NOMO-1 treated with DMSO at 0.1 percent for 48 hours (cell line): ENCODE measurements around the gene MMAB.

Experiments
- DNase-seq: peaks from one replicate; lab custom pipeline; 2025; ENCODE audit not compliant: unreplicated experiment; lab: John Stamatoyannopoulos, UW

The MMAB gene

DNA sequence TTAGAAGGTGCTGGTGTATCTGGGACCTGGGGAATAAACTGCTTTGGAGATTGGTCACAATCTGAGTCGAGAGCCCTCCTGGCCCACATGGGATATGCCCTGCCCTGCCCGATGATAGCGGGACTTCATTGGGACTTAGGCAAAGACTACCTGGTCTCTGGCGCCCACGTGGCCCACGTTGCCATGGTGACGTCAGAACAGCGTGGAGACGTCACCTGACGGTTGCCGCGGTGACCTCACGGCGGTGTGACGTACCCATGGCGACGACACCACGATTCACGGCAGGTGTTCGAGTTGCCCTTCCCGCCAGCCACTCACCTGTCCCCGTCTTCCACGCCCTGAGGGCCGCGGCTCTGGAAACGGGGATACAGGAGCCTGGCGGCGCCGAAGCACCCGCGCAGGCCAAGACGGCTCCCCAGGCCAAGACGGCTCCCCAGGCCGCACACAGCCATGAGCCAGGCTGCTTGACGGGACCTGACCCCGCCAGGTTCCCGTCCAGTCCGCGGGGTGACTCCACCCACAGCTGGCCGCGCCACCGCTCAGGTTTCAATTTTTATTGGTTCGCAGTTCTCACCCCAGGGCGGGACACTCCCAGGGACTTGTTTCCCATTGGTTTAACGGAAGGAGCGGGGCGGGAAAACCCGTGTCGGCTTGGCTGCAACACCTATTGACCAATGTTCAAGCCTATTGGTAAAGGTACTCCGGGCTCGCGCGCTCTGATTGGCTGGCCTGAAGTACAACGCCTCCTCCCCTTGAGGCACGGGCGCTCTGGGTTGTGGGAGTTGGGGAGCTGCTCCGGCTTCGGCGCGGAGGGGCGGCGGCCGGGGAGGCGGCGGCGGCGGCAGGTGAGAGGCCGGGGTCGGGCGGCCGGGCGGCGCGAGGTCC is at the start of gene MMAB, which contains the start of gene MVK:
Gene MMAB, minus strand, starts transcription at position 476 of the 885 bp plus-strand sequence. Its CDS starts 24 bp downstream, at position 452.
Gene MVK, plus strand, starts transcription at position 766 of the 885 bp plus-strand sequence. CDS start 1,029 bp downstream, outside the sequence.
- peak; percentile 99 for DNase-seq

DNA sequence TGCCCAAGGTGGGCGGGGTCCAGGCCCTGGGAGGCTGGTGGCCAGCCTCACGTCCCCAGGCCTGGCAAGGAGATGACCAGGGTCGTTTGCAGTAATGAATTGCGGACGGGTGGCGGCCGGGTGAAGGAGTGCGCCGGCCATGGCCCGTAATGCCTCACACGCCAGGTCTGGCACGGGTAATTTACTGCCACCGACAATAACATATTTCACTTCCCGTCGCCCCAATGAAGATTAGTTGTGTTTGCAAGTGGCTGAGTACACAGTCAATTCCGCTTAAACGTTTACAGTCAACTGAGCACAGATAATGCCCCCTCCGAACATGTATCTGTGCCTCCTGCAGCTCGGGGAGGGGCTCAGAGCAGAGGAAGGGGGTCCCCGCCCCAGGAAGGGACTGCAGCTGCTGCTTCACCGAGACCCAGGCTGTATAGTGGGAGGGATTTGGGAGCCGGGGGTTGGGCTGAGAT is 48.6 kb upstream of the MMAB start:
- peak; percentile 66 for DNase-seq

DNA sequence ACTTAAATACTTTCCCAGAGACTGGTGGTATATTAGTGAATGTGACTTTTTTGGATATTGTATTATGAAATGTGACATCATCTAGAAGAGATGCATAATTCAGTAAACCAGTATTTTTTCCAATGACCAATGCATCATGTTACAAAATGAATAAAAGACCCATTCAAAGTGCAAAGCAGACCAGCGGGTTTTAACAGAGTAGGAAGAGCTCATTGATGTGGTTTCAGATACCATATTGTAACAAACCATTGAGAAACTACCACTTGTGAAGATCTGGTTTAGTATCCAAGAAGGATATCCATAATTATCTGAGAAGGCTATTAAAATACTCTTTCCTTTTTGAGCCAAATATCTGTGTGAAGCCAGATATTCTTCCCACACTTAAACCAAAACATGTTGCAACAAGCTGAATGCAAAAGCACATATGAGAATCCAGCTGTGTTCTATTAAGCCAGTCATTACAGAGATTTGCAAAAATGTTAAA is 47.9 kb upstream of the MMAB start:
- no peak for DNase-seq

DNA sequence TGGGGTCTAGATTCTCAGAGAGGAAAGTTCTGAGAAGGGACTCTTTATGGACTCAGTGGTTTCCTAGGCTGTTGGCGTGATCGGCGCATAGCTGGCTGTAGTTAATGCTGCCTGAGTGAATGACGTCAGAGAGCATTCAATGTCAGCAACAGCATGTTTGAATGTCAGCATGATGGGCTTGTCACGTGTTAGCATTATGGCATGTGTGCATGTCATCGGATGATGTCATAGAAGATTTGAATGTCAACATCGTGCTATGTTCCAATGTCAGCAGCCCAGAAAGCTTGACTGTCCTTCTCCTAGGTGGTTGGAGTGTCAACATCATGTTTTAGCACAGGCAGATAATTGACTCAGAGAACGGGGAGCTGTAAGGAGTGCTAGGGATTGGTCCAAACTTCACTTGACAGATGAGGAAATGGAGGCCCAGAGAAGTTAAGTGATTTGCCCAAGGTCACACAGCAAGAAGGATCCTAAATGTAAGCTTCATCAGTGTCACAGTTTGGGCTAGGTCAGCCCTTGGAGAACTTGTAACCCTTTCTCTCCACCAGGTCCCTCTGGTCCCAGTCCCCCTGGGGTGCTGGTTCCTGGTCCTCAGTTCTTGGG is 45.8 kb upstream of the MMAB start:
- no peak for DNase-seq

DNA sequence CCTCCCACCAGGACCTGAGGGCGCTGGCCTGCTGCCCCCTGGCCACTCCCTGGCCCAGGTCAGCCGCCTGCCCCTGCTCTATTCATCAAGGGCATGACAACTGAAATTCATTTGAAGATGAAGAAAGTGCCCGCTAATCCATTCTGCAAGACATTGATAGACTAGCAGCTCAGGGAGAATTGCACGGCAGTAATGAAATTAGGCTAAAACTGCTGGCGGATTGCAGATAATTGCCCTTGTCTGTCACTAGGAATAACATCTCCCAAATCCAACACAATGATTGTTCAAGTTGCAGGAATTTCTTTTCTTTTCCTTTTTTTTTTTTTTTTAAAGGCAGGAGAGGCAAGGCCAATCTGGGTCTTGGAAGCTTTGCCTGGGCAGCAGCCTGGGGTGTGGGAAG is 44.8 kb upstream of the MMAB start:
- DNase-seq: no peak

DNA sequence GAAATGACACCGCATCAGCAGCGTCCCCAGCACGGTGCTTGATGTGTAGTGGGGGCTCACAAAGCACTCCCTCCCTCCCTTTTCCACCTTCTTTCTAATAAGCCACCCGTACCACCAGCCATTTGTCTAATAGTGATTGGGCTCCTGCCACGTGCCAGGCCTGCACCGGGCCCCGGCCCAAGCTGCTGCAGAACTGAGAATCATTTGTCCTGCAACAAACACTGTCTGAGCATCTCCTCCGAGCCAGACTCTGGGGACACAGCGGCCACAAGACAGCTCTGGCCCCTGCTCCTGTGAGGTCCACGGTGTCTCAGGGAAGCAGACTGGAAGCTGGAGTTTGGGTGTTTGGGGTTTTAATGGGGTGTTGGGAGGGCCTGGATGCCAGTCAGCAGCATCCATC is 44.2 kb upstream of the MMAB start:
- DNase-seq: no peak

DNA sequence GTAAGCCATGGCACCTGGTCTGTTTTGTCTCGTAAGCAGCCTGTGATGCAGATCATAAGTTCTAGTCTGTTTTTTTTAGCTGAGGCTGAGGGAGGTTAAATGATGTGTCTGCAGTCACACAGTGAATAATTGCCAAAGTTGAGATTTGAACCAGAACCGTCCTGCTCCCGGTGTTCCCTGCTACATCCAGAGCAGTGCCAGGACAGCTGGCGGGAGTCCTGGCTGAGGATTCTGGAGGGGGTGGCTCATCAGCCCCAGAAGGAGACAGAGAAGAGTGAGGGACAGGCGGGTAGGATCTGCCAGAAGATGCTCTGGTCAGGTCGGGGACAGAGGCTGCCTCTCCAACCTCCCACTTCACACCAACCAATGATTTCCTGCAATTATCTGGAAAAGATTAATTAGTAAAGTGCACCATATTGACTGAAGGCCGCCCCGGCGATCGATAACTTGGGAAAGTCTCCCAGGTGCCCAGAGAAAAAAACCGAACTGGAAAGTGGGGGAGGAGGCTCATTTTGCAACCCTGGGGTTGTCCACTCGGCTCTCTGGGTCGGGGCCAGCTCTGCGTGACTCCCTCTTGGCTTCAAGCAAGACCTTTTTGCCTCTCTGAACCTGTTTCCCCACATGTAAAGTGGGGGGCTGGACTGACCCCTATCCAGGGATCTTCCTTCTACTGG is 42.4 kb upstream of the MMAB start:
- DNase-seq: no peak

DNA sequence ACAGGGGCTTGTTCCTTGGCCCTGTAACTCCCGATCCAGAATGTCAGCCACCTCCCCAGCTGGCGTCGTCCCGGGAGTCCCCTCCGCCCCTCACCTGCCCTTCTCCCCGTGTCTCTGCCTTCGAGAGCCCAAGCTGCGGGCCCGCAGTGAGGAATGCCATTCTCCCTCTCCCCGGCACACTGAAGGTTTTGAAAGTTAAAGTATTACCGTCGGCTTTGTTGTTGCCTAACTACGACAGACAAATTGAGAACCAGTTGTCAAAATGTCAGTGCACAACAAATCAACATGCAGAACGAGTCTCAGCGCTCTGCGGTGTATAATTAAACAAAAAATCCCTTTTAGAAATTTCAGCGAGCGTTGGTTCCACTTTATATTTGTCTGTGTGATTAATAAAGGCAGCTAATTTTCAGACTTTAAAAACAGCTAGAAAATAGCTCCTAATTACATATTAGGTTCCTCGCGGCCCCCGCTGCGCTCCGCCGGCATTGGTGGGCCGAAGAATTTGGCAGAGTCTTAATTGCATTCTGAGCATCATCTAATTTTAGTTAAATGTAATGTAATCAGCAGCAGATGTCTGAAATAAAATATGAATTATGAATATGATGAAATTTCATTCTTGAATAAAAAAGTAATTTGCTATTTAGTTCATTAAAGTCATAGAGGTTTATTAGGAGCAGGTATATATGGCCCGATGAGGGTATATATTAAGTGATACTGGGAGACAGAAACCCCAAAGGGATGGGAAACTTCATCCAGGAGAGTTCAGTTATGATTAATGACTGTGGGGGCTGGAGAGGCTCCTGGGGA is 40.5 kb upstream of the MMAB start:
- DNase-seq: no peak

DNA sequence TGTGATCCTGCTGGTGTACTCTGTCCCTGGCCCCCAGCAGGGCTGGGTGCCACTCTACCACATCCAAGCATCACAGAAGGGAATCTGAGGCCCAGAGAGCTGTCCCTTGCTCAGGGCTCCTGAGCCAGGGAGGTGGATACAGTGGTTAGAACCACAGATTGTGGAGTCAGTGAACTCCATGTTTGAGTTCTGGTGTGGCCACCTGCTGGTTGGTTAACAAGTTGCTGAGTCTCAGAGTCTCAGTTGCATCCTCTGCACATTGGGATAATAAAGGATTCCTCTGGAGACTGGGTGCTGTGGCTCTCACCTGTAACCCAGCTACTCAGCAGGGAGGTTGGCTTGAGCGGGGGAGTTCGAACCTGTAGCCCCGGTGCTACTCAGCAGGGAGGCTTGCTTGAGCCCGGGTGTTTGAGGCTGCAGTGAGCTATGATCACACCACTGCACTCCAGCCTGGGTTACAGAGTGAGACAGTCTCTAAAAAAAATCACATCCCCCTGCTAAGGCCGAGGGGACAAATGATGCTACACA is 39.7 kb upstream of the MMAB start:
- no peak for DNase-seq

DNA sequence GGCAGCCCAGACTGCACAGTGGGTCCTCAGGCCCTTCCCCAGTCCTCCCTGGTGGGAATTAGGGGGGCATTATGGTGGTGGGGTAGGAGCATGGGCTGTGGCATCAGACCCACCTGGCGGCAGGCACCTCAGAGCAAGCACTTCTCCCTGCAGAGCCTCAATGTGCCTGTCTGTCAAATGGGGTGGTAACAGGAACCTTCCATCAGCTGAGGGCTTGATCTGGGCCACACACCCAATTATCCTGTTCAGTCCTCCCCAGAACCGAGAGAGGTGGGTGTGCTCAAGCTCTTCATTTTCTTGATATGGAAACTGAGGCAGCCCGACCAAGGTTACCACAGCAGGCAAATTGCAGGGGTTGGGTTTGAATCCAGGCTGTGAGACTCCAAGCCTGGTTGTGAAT is 38.7 kb upstream of the MMAB start:
- DNase-seq: no peak

DNA sequence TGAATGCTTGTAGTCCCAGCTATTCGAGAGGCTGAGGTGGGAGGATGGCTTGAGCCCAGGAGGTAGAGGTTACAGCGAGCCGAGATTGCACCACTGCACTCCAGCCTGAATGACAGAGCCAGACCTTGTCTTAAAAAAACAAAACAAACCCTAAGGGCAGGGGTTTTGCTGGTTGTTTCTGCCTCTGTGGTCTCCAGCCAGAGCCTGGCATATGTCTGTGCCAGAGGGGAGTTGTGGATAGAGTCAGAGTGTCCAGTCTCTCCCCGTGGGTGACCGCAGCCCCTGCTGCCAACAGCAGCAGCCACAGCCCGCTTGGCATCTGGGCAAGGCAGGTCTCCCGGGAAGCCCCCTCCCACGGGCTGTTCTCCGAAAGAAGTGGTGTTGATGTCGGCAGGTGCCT is 37.9 kb upstream of the MMAB start:
- no peak for DNase-seq

DNA sequence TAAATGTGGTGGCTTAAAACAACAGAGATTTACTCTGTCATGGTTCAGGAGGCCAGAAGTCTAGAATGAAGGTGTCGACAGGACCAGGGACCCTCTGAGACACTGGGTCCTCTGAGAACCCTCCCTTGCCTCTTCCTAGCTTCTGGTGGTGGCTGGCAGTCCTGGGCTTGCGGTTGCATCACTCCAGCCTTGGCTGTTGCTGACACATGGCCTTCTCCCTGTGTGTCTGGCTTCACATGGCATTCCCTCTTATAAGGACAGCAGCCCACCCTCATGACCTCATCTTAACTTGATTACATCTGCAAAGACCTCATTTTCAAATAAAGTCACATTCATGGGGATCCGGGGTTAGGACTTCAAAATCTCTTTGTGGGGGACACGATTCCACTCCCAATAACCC is 37.2 kb upstream of the MMAB start:
- no peak for DNase-seq

DNA sequence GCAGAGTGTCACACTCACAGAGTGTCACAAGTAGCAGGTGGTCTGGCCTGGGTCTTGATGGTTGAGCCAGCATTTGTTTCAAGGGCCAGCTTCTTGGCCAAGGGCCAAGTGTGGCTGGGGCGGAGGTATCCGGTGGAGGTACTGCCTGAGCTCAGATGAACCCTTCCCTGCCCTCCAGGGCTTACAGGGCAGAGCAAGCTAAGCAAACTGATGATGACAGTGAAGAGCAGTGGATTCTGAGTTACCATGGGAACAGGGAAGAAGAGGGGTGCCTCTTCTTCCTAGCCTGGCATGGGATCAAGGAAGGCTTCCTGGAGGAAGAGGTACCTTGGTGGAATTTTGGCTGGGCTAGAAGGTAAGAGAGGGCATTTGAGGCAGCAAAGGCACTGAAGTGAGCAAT is 36.0 kb upstream of the MMAB start:
- no peak for DNase-seq

DNA sequence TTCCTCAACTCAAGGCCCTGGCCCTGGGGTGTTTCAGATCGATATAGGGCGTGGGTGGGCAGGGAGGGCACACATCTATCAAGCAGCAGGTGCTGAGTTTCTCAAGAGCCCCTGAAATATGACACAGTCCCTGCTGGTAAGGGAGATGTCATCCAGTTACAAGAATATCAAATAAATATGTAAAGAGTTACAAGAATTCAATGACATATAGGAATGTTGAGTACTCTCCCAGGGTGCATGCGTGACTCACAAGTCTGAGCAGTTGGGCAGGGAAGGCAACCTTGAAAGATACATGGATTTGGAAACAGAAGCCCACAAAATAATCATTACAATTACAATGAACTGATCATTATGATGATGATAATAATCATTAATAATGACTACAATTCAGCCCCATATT is 35.5 kb upstream of the MMAB start:
- no peak for DNase-seq

DNA sequence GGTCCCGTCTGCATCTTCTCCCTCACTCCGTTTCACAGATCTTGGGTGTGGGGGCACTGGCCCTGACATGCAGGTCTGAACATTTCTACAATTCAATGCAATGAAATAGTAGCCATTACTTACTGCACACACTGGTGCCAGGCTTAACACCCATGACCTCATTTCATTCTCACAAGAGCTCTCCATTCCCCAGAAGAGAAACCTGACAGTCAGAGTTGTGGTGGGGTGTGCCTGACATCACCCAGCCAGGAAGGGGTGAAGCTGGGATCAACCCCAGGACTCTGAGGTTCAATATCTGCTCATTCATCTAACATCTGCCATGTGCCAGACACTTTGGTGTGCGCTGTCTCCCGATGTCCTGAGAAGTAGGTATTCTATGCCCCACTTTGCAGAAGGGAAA is 35.0 kb upstream of the MMAB start:
- no peak for DNase-seq

DNA sequence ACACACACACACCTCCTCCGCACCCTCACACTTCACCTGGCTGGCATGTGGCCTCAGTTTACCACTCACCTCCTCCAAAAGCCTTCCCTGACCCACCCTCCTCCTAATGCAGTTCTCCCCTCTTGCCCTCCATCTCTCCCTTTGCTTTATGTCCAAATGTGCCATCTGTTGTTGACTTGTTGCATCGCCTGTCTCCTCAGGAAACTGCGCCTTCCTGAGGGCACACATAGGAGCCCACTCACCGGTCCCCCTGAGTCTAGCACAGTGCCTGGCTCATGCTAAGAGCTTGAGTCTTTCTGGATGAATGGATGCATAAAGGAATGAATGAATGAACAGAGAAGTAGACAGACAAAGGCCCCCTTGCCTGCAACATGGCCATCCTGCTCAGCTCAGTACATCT is 34.3 kb upstream of the MMAB start:
- DNase-seq: no peak

DNA sequence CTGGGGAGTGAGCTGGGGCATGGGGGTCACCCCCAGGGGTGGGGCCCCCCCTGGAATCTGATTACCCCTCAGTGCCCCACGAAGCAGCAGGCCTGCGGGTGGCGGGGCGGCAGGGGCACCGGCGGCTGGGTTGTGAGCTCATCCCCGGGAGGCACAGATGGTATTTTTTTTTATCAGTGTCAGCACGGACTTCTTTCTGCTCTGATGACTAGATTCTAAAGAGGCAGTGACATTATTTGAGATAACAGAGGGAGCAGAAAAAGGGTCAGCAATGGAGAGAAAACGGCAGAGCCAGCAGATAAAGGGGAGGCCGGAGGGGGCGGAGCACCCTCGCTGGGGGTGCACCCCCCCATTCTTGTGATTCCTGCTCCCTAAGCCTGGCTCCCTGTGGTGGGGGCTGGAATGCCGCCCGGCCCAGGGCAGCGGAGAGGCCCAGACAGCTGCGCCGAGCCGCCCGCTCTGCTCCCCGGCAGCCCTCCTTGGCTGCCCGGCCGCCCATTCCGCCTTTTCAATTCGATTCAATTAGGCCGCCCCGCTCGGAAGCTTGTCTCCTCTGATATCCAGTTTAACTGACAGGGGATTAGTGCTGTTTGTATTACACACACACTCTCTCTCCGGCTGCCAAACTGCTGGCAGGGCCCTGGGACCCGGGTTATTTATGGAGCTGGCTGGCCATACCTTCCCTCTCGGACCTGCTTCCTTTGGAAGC is 33.2 kb upstream of the MMAB start:
- no peak for DNase-seq

DNA sequence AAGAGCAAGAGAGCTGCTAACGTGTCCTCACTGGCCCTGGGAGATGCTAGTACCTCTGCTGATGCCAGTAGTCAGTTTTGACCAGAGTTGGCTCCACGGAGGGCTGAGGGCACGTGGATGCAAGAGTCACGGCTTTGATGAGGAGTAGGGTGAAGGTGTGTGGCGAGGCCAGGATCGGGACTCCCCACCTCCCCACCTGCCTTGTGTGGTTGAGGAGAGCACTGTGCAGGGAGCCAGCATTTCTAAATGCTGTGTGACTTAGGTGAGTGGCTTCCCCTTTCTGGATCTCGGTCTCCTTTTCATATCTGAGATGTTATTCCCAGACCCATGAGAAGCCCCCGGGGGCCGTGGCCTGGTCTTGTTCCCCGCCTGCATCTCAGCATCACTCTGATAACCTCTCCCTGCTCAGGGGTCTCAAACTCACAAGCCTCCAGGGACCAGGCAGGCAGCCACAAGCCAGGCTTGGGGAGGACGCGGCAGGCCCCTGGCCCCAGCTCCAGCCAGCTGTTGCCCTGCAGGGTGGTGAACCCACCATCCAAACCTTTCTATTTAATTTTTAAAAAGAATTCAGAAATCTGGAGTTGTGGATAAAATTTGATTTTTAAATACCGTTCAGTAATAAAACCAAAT is 32.4 kb upstream of the MMAB start:
- no peak for DNase-seq

DNA sequence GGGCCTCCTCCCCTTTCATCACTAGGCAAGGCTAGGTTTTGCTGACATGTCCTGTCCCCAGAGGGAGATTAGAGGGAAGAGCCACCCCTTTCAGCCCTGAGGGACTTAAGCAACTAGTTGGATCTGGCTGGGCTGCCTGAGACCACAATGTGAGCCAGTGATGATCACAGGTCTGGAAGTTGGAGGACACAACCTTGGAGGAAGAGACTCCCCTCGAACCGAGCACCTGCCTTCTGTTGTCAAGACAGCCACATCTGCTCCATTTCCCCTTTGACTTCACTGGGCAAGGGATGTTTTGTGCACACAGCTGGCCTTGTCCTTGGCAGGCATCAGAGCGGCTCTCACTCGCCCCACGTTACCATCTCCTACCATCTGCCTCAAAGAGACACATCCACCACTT is 31.7 kb upstream of the MMAB start:
- no peak for DNase-seq
